Endodermal cell (in vitro differentiated cells): Measurements from ENCODE around the gene CAPN2. TPM values are rescaled to one million over a fixed set of nuclear protein-coding genes. Genes with fewer than 3 reads are reported as not detected.

Source experiments
- DNase-seq: peaks from one replicate; pipeline ENCODE4 v3.0.0-alpha.2; 2017
- H3K27ac ChIP-seq: 2 replicates; pipeline ENCODE4 v1.5.1; 2013; ENCODE audit warnings: mild to moderate bottlenecking, low read depth, low read length, moderate library complexity
- H3K27me3 ChIP-seq: 2 replicates; pipeline ENCODE4 v1.6.1; 2013; ENCODE audit warnings: mild to moderate bottlenecking, low read length, moderate library complexity; ENCODE audit not compliant: insufficient read depth, control insufficient read depth, poor library complexity, severe bottlenecking
- H3K36me3 ChIP-seq: 2 replicates; pipeline ENCODE4 v1.7.0; 2013; ENCODE audit warnings: mild to moderate bottlenecking, low read length, moderate library complexity; ENCODE audit not compliant: control insufficient read depth, insufficient read depth
- H3K4me1 ChIP-seq: one replicate; pipeline ENCODE4 v1.7.0; 2013; ENCODE audit warnings: low read length; ENCODE audit not compliant: control insufficient read depth, insufficient read depth
- H3K4me3 ChIP-seq: 2 replicates; pipeline ENCODE4 v1.5.1; 2013; ENCODE audit warnings: mild to moderate bottlenecking, low read length, moderate library complexity
- H3K9ac ChIP-seq: 2 replicates; pipeline ENCODE4 v1.6.1; 2013; ENCODE audit warnings: mild to moderate bottlenecking, low read length, moderate library complexity; ENCODE audit not compliant: poor library complexity, severe bottlenecking; ENCODE audit errors: extremely low read depth
- H3K9me3 ChIP-seq: 2 replicates; pipeline ENCODE4 v1.6.1; 2013; ENCODE audit warnings: mild to moderate bottlenecking, low read length, moderate library complexity; ENCODE audit not compliant: control insufficient read depth
- H3K27ac Mint-ChIP-seq: 2 replicates; pipeline ENCODE4 v1.8.0; 2020; ENCODE audit warnings: mixed read lengths
- H3K27me3 Mint-ChIP-seq: 2 replicates; pipeline ENCODE4 v1.8.0; 2021; ENCODE audit warnings: mild to moderate bottlenecking, mixed read lengths; ENCODE audit not compliant: insufficient read depth
- H3K36me3 Mint-ChIP-seq: 2 replicates; pipeline ENCODE4 v1.8.0; 2020; ENCODE audit warnings: low read depth, mixed read lengths
- H3K4me1 Mint-ChIP-seq: 2 replicates; pipeline ENCODE4 v1.8.0; 2020; ENCODE audit warnings: mixed read lengths
- H3K4me3 Mint-ChIP-seq: 2 replicates; pipeline ENCODE4 v1.8.0; 2020; ENCODE audit warnings: mild to moderate bottlenecking, moderate library complexity, mixed read lengths
- H3K9me3 Mint-ChIP-seq: 2 replicates; pipeline ENCODE4 v1.8.0; 2020; ENCODE audit warnings: mild to moderate bottlenecking, mixed read lengths
- CTCF ChIP-seq: fragments of 200-600 bp; sonication (generic); conservative IDR thresholded peaks from 2 replicates; pipeline ENCODE4 v1.5.0; 2021; ENCODE audit warnings: antibody characterized with exemption, mild to moderate bottlenecking
- WGBS, 2 experiments: methylation state at CpG; one replicate each; pipeline versions ENCODE4 v1.1.5 to v1.1.7; 2013; ENCODE audit warnings: missing lambda C conversion rate in 2 of 2, mixed read lengths in 1 of 2; ENCODE audit not compliant: insufficient coverage in 1 of 2, insufficient read length in 1 of 2; 5-methylcytosine and 5-hydroxymethylcytosine counted together
- long read RNA-seq, 4 experiments: library from polyadenylated mRNA in 2 of 4; library from RNA in 1 of 4; library from capped mRNA in 1 of 4; stranded (forward) in 3 of 4; unstranded in 1 of 4; transcript quantifications; one replicate each; pipeline ENCODE4 v2.0.0, GENCODE V29; 2020 to 2021; ENCODE audit warnings: inconsistent platforms in 1 of 4
- polyA plus RNA-seq, 2 experiments: library from polyadenylated mRNA; stranded (reverse); fragments of 50-300 nt; gene quantifications; one replicate each; pipeline ENCODE4 v1.2.3, GENCODE V29; 2013
- total RNA-seq, 2 donors: library from RNA; stranded (reverse); fragmentation: NEBNext Ultra II Directional in 1 of 2; extraction: Animal tissue kit (Norgen Biotek cat#: 25700) in 1 of 2; gene quantifications; 2 replicates in 1 of 2; 3 replicates in 1 of 2; pipeline ENCODE4 v1.2.1, GENCODE V29; 2021

Gene CAPN2
- total RNA-seq, result 10 to 100 TPM; 49.2 to 49.7 TPM
- polyA plus RNA-seq (2013, experiment 1 of 2), result 71.5 TPM
- 75.9 TPM for polyA plus RNA-seq (2013, experiment 2 of 2)
- long read RNA-seq, experiment 1, partial matches to known transcripts, result 7 of 11 reads
- long read RNA-seq, experiment 1, other reads (novel, unspliced or antisense), result 3 of 11 reads
- long read RNA-seq, experiment 2, full-length matches to known transcripts, result 1 of 7 reads
- long read RNA-seq, experiment 2, partial matches to known transcripts, result 2 of 7 reads
- long read RNA-seq, experiment 2, other reads (novel, unspliced or antisense), result 4 of 7 reads
- long read RNA-seq, experiment 3, partial matches to known transcripts, result 9 of 12 reads
- long read RNA-seq, experiment 3, other reads (novel, unspliced or antisense), result 3 of 12 reads
- long read RNA-seq, experiment 4, partial matches to known transcripts, result 5 of 6 reads
- long read RNA-seq, experiment 4, other reads (novel, unspliced or antisense), result 1 of 6 reads

- Mint-ChIP-seq H3K36me3 (no peaks in the 10 kb centered on the region), H3K9me3 (no peaks in the 10 kb centered on the region), H3K27me3 (peaks cover 31% of the 10 kb centered on the region), H3K4me1 (peaks cover 43% of the 10 kb centered on the region), H3K27ac (peak within 1 kb of the TSS; percentile 79), H3K4me3 (peak within 1 kb of the TSS; percentile 77)
- Histone ChIP-seq H3K9ac (peak within 1 kb of the TSS; percentile 73), H3K27me3 (no peaks in the 10 kb centered on the region), H3K9me3 (no peaks in the 10 kb centered on the region), H3K4me1 (peaks cover 12% of the 10 kb centered on the region), H3K27ac (no peak within 1 kb of the TSS), H3K36me3 (peaks cover 15% of the 10 kb centered on the region), H3K4me3 (peak within 1 kb of the TSS; percentile 92)
- TF ChIP-seq CTCF, result peak; percentile 76
- DNase-seq, result peak; percentile 88
- 0 to 1% methylated on average over 26 to 74 of the region's 74 CpGs for WGBS, 2 experiments
Observed at GRCh38 chr1:223712194-223712849, at the start of gene CAPN2. Gene CAPN2 (plus strand): TSS chr1:223712539. CDS start chr1:223712641, 102 bp downstream.

- no peak for DNase-seq
- peaks cover 2% of the 10 kb centered on the region for H3K27me3 Mint-ChIP-seq
- H3K4me1 Mint-ChIP-seq, result no peaks in the 10 kb centered on the region
- H3K4me3 Mint-ChIP-seq, result no peak overlapping the region
- Histone ChIP-seq H3K9ac (no peak overlapping the region), H3K36me3 (no peaks in the 10 kb centered on the region), H3K9me3 (no peaks in the 10 kb centered on the region), H3K4me1 (no peaks in the 10 kb centered on the region), H3K27ac (no peak overlapping the region), H3K27me3 (no peaks in the 10 kb centered on the region), H3K4me3 (no peak overlapping the region)
- WGBS, 2 experiments, result 73 to 100% methylated on average over 1 to 5 of the region's 5 CpGs
- H3K36me3 Mint-ChIP-seq, result no peaks in the 10 kb centered on the region
- no peak for TF ChIP-seq CTCF
- no peaks in the 10 kb centered on the region for H3K9me3 Mint-ChIP-seq
- H3K27ac Mint-ChIP-seq, result no peak overlapping the region
Observed at GRCh38 chr1:223662943-223663342, 49.4 kb upstream of the CAPN2 start.

GRCh38 chr1:223664106-223664505 is 48.2 kb upstream of the CAPN2 start:
- Mint-ChIP-seq H3K27me3 (peaks cover 2% of the 10 kb centered on the region), H3K27ac (no peak overlapping the region), H3K36me3 (no peaks in the 10 kb centered on the region), H3K4me3 (no peak overlapping the region), H3K4me1 (no peaks in the 10 kb centered on the region), H3K9me3 (no peaks in the 10 kb centered on the region)
- 71 to 75% methylated on average over 5 of the region's 5 CpGs for WGBS, 2 experiments
- Histone ChIP-seq H3K36me3 (no peaks in the 10 kb centered on the region), H3K27ac (no peak overlapping the region), H3K9ac (no peak overlapping the region), H3K27me3 (no peaks in the 10 kb centered on the region), H3K9me3 (no peaks in the 10 kb centered on the region), H3K4me1 (no peaks in the 10 kb centered on the region), H3K4me3 (no peak overlapping the region)
- DNase-seq, result no peak
- no peak for TF ChIP-seq CTCF
